T-helper 2 cell treated with Interferon-gamma antibody and Interleukin-4, amounts not matched to agents 5 μg/mL and 100 μg/mL, for 36 hours (primary cell): Measurements from ENCODE around the gene MAPK7.
A peak's percentile ranks its signal among the peaks of the same experiment; 100 is the strongest.
"Not testable (repeated sequence)": the region's sequence is repeated elsewhere in the genome, so short reads cannot be mapped to it uniquely, and the experiment has no call there.

Experiments used
- DNase-seq: peaks from one replicate; pipeline ENCODE4 v3.0.0; 2021; ENCODE audit warnings: low spot score
- H3K27ac Mint-ChIP-seq: one replicate; pipeline ENCODE4 v1.8.0; 2021; ENCODE audit warnings: mild to moderate bottlenecking, mixed read lengths
- H3K27me3 Mint-ChIP-seq: one replicate; pipeline ENCODE4 v1.8.0; 2021; ENCODE audit warnings: low read depth, mixed read lengths
- H3K36me3 Mint-ChIP-seq: one replicate; pipeline ENCODE4 v1.8.0; 2021; ENCODE audit warnings: low read depth, mixed read lengths
- H3K4me1 Mint-ChIP-seq: one replicate; pipeline ENCODE4 v1.8.0; 2021; ENCODE audit warnings: low read depth, mixed read lengths
- H3K4me3 Mint-ChIP-seq: one replicate; pipeline ENCODE4 v1.8.0; 2022; ENCODE audit warnings: mild to moderate bottlenecking, moderate library complexity, mixed read lengths
- H3K9me3 Mint-ChIP-seq: one replicate; pipeline ENCODE4 v1.8.0; 2021; ENCODE audit warnings: mixed read lengths

MAPK7 gene

DNA sequence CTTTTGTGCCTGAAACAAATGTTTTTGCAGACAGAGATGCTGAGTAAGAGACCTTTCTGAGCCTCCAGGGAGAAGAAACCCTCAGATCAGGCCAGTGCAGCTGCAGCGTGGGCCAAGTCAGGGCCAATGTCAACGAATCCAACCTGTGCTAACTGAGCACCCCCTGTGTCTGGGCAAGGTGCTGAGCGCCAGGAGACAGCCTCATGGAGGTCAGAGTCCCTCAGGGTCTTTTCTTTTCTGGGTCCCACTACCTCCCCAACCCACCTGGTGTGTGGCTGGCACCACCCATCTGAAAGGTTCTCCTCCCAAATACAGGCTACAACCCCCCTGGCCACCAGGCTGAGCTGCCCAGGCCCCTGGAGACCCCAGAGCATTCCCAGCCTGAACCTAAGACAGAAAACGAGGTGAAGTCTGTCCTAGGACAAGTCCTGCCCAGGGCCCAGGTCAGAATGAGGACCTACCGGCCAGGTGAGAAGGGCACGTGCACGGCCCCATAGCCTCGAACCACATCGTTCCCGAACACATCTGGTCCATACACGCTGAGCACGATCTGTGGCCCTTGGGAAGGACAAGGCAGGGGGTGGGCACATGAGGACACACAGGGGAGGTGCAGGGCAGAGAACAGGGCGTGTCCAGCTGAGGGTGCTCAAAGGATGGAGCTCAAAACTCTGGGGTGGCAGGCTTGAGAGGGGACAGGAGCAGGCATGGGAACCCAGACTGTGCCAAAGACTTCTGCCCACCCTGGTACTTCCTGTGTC, 30.8 kb upstream of the MAPK7 start:
- Mint-ChIP-seq H3K36me3 (no peaks in the 10 kb centered on the region), H3K4me3 (no peak overlapping the region), H3K27me3 (peaks cover 11% of the 10 kb centered on the region), H3K4me1 (no peaks in the 10 kb centered on the region), H3K9me3 (no peaks in the 10 kb centered on the region), H3K27ac (no peak overlapping the region)
- no peak for DNase-seq

DNA sequence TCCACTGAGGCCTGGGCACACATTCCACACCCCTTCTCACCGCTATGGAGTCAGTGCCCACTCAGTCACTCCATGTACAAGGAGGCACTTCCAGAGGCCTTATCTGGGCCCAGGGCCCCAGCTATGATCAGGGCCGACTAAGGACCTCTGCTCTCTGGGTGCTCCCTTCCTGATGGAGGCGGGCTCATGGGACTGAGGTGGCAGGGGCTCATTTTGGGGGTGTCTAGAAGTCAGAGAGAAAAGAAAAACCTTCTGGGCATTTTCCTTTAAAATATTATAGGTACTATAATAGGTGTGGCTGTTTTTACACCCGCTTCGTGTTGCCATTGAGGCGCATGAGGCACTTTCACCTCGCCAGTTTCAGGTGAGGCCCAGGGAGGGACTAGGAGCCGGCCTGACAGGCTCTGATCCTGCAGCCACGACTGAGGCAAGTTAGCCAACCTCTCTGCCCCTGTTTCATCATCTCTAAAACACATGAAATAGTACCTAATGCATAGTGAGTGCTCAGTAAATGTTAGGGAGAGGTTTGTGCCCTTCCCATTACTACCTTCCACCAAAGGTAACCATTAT, 30.1 kb upstream of the MAPK7 start:
- no peaks in the 10 kb centered on the region for H3K36me3 Mint-ChIP-seq
- no peak overlapping the region for H3K27ac Mint-ChIP-seq
- H3K9me3 Mint-ChIP-seq: no peaks in the 10 kb centered on the region

GRCh38 chr17:19348806-19349205, 29.5 kb upstream of the MAPK7 start:
- H3K36me3 Mint-ChIP-seq: no peaks in the 10 kb centered on the region
- no peak overlapping the region for H3K4me3 Mint-ChIP-seq
- DNase-seq: no peak
- no peaks in the 10 kb centered on the region for H3K4me1 Mint-ChIP-seq
- H3K27me3 Mint-ChIP-seq: peaks cover 11% of the 10 kb centered on the region
- no peak overlapping the region for H3K27ac Mint-ChIP-seq
- H3K9me3 Mint-ChIP-seq: no peaks in the 10 kb centered on the region

More for the DNA sequence above, 30.1 kb upstream of the MAPK7 start:
- H3K4me3 Mint-ChIP-seq: no peak overlapping the region
- no peak for DNase-seq
- peaks cover 11% of the 10 kb centered on the region for H3K27me3 Mint-ChIP-seq
- H3K4me1 Mint-ChIP-seq: no peaks in the 10 kb centered on the region

DNA sequence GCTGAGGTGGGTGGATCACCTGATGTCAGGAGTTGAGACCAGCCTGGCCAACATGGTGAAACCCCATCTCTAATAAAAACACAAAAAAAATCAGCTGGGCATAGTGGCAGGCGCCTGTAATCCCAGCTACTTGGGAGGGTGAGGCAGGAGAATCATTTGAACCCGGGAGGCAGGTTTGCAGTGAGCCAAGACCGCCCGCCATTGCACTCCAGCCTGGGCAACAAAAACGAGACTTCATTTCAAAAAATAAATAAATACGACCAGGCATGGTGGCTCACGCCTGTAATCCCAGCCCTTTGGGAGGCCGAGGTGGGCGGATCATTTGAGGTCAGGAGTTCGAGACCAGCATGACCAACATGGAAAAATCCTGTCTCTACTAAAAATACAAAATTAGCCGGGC, 24.9 kb upstream of the MAPK7 start:
- H3K9me3 Mint-ChIP-seq, H3K4me3 Mint-ChIP-seq, DNase-seq, H3K36me3 Mint-ChIP-seq, H3K4me1 Mint-ChIP-seq, H3K27ac Mint-ChIP-seq: not testable (repeated sequence)
- H3K27me3 Mint-ChIP-seq: peaks cover 12% of the 10 kb centered on the region

GRCh38 chr17:19354748-19355147, 23.6 kb upstream of the MAPK7 start:
- Mint-ChIP-seq H3K36me3 (no peaks in the 10 kb centered on the region), H3K4me3 (no peak overlapping the region), H3K4me1 (no peaks in the 10 kb centered on the region), H3K27ac (no peak overlapping the region), H3K27me3 (peaks cover 14% of the 10 kb centered on the region), H3K9me3 (no peaks in the 10 kb centered on the region)
- no peak for DNase-seq

DNA sequence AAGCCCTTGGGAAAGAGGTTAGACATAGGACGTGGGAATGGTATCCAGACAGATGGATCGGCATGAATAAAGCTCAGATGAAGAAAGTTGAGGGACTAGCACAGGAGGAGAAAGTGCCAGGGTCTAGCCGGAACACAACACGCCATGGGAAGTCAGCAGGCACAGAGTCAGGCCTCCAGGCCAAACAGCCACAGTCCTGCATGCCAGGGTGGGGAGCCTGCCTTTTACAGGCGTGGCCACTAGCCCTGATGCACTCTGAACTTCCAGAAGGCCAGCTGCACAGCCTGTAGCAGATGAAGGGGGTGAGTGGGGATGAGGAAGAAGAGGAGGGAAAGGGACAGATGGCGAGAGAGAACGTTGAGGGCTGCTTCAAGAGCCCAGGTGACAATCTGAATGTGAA, 20.9 kb upstream of the MAPK7 start:
- Mint-ChIP-seq H3K27ac (no peak overlapping the region), H3K4me1 (peaks cover 2% of the 10 kb centered on the region), H3K36me3 (no peaks in the 10 kb centered on the region), H3K9me3 (no peaks in the 10 kb centered on the region), H3K4me3 (no peak overlapping the region), H3K27me3 (peaks cover 8% of the 10 kb centered on the region)
- DNase-seq: no peak

GRCh38 chr17:19357761-19358160, 20.5 kb upstream of the MAPK7 start:
- Mint-ChIP-seq H3K27me3 (peaks cover 8% of the 10 kb centered on the region), H3K36me3 (no peaks in the 10 kb centered on the region), H3K4me1 (peaks cover 2% of the 10 kb centered on the region), H3K4me3 (no peak overlapping the region), H3K27ac (no peak overlapping the region), H3K9me3 (no peaks in the 10 kb centered on the region)
- no peak for DNase-seq

GRCh38 chr17:19359151-19359550, 19.1 kb upstream of the MAPK7 start:
- peaks cover 6% of the 10 kb centered on the region for H3K4me1 Mint-ChIP-seq
- H3K4me3 Mint-ChIP-seq: no peak overlapping the region
- no peaks in the 10 kb centered on the region for H3K9me3 Mint-ChIP-seq
- H3K36me3 Mint-ChIP-seq: no peaks in the 10 kb centered on the region
- DNase-seq: no peak
- H3K27me3 Mint-ChIP-seq: peaks cover 12% of the 10 kb centered on the region
- no peak overlapping the region for H3K27ac Mint-ChIP-seq

- no peak for DNase-seq
- H3K4me3 Mint-ChIP-seq: no peak overlapping the region
- H3K4me1 Mint-ChIP-seq: peaks cover 6% of the 10 kb centered on the region
- no peaks in the 10 kb centered on the region for H3K36me3 Mint-ChIP-seq
- H3K27ac Mint-ChIP-seq: no peak overlapping the region
- peaks cover 12% of the 10 kb centered on the region for H3K27me3 Mint-ChIP-seq
- no peaks in the 10 kb centered on the region for H3K9me3 Mint-ChIP-seq
Observed at GRCh38 chr17:19359856-19360255, 18.4 kb upstream of the MAPK7 start.

DNA sequence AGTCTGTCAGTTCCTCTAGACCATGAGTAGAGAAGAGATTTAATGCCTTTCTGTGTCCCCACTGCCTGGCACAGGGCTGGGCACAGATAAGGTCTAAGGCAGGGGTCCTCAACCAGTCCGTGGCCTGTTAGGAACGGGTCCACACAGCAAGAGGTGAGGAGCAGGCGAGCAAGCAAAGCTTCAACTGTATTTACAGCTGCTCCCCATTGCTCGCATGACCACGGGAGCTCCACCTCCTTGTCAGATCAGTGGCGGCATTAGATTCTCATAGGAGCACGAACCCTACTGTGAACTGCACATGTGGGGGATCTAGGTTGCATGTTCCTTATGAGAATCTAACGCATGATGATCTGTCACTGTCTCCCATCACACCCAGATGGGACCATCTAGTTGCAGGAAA, 17.5 kb upstream of the MAPK7 start:
- Mint-ChIP-seq H3K36me3 (no peaks in the 10 kb centered on the region), H3K4me1 (peaks cover 6% of the 10 kb centered on the region), H3K27me3 (peaks cover 12% of the 10 kb centered on the region), H3K27ac (no peak overlapping the region), H3K4me3 (no peak overlapping the region), H3K9me3 (no peaks in the 10 kb centered on the region)
- no peak for DNase-seq

- DNase-seq: no peak
- Mint-ChIP-seq H3K9me3 (no peaks in the 10 kb centered on the region), H3K27ac (peak overlapping the region; percentile 51), H3K27me3 (peaks cover 12% of the 10 kb centered on the region), H3K4me3 (peak overlapping the region; percentile 51), H3K4me1 (peaks cover 6% of the 10 kb centered on the region), H3K36me3 (no peaks in the 10 kb centered on the region)
Observed at GRCh38 chr17:19361326-19361725, 17.0 kb upstream of the MAPK7 start.

DNA sequence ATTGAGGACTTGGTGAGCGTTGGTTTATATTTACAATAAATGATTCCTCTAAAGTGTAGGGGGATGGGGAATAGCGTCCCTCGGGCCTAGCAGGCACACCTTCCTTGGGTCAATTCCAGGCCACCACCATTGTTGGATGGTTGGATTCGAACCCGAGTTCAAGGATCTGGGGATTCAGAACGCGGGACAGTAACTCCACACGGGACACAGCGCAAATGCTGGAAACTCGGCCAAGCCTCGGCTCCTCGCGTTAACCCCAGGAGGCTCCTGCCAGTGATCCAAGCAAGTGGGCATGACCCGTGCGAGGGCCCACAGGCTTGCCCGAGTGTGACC, 16.4 kb upstream of the MAPK7 start:
- Mint-ChIP-seq H3K9me3 (no peaks in the 10 kb centered on the region), H3K4me1 (peaks cover 7% of the 10 kb centered on the region), H3K36me3 (no peaks in the 10 kb centered on the region), H3K27ac (no peak overlapping the region), H3K4me3 (peak overlapping the region; percentile 69), H3K27me3 (peaks cover 12% of the 10 kb centered on the region)
- DNase-seq: no peak

DNA sequence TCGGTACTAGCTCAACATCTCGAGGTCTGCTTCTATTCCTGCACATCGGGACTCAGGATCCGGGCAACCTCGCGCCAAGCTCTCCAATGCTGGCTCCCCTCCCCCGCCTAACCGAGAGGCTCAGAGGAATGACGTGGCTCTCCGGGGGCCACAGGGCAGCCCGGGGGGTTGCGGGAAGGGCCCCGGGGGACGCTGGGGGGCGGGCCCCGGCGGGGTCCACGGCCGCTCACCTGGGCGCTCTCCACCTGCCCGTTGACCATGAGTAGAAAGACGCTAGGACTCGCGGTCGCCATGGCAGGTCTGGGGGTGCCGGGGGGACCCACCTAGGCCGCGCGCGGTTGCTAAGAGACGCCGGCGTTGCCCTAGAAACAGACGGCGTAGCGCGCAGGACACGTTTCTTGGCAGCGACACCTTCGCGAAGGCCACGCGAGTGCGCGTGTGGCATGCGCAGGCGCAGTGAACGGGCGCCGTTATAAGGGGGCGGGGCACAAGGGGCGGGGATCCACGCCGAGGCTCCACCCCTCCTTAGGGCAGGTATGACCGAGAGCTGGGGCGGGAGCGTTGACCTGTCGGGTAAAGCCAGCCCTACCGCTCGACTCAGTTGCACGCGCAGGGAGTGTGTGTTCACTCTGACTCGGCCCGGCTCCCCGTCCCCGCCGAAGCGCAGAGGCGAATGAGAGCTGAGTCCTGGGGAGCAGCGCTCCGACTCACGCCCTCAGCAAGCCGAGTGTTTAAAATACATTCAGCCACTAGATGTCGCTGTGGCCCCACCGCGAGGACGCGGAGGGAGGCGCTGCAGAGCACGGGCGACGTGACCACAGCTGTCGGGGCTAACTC, 15.8 kb upstream of the MAPK7 start, which contains the start of gene B9D1:
Gene B9D1, minus strand, starts transcription at position 447 of the 837 bp plus-strand sequence. Its CDS starts 154 bp downstream, at position 293.
- peaks cover 12% of the 10 kb centered on the region for H3K27me3 Mint-ChIP-seq
- peaks cover 8% of the 10 kb centered on the region for H3K4me1 Mint-ChIP-seq
- H3K36me3 Mint-ChIP-seq: no peaks in the 10 kb centered on the region
- H3K4me3 Mint-ChIP-seq: peak within 1 kb of the TSS; percentile 91
- H3K27ac Mint-ChIP-seq: peak within 1 kb of the TSS; percentile 78
- H3K9me3 Mint-ChIP-seq: no peaks in the 10 kb centered on the region
- DNase-seq: peak; percentile 83

DNA sequence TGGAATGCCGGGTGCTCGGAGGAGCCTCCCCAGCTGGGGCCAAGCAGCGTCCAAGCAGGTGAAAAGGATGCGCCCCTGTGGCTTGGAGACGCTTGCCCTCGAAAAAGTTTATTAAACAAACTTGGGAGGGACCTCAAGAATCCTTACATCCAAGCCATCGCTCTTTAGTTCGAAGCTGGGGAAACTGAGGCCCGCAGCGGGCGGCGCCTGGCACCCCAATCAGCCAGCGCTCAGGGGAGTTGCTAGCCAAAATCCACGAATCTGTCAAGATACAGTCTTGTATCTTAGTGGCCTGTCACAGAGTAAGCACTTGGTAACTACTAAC, 15.2 kb upstream of the MAPK7 start:
- H3K36me3 Mint-ChIP-seq: no peaks in the 10 kb centered on the region
- peak overlapping the region; percentile 91 for H3K4me3 Mint-ChIP-seq
- peaks cover 11% of the 10 kb centered on the region for H3K4me1 Mint-ChIP-seq
- no peaks in the 10 kb centered on the region for H3K9me3 Mint-ChIP-seq
- DNase-seq: no peak
- peak overlapping the region; percentile 78 for H3K27ac Mint-ChIP-seq
- H3K27me3 Mint-ChIP-seq: peaks cover 12% of the 10 kb centered on the region
